Purkinje cell (primary cell): ENCODE measurements around the gene SGCB. TPM values are rescaled to one million over a fixed set of nuclear protein-coding genes. Genes with fewer than 3 reads are reported as not detected.

Experiments used
- polyA plus RNA-seq: library from polyadenylated mRNA; unstranded; fragments of >200 nt; fragmentation: Nextera tagmentation; gene quantifications from 2 replicates; pipeline ENCODE4 v1.2.1, GENCODE V29; 2014

SGCB gene
- polyA plus RNA-seq, result 43.5 and 61.6 TPM in 2 replicates

GRCh38 chr4:52038103-52038912 is at the start of gene SGCB:
Gene SGCB (minus strand): TSS chr4:52038299. CDS start chr4:52038259, 40 bp downstream.

DNA sequence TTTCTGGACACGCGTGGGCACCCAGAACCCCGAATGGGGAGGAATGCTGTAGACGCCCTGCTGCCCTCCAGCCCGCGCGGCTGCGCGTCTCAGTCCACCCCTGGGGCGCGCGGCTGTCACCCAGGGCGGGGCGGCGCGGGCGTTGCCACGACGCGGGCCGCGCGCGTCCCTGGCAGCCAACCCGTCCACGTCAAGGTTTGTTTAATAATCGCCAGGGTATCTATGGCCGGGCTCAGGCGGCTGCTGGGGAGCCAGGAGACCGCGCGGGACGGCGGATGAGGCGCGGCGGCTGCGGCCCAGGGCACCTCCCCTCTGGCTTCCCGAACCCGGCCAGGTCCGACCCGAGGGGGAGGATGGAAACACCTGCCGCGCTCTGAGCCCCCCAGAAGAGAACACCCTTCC is 13.1 kb upstream of the SGCB start, which contains the start of gene SPATA18:
Gene SPATA18 (plus strand): TSS at position 92 of the 402 bp plus-strand sequence. CDS start 401 bp downstream, outside the sequence.

DNA sequence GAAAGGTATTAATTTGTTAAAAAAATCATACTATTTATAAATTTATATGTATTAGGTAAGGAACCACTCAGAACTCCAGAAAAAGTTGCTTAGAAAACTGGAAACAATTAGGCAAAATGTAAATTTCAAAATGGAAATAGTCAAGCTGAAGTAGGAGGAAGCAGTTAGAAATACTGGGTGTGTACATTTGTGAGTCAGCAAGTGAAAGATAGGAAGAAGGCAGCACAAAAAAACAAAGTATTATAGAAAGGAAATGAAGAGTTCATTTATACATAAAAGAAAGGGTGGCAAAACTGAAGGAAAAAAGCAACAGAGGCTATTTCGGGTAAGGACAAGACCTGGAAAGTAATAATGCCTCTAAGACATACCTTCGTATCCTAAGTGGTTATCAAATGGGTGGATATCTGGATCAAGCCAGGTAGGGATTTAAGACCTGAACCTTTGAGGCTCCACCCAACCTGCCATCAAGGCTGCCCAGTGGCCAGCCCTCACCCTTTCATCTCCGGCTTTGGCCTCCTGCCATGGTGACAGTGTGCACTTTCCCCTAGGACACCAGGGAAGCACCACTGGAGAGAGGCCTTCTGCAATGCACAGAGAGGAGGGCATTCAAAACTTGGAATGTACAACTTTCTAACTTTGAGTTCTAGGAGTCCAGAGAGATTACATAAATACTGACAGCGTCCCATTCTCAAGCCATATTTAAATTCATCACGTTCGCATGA is 18.0 kb downstream of the SGCB start, which contains the start of gene LRRC66:
Gene LRRC66 (minus strand): TSS at position 428 of the 722 bp plus-strand sequence. CDS start 2,750 bp downstream, outside the sequence.

Other genes with a start within 250 kb of the SGCB start
- gene DCUN1D4, start 195.1 kb downstream of the SGCB start, polyA plus RNA-seq, result 17.1 and 26.0 TPM in 2 replicates
- gene LRRC66, start 17.9 kb downstream of the SGCB start, polyA plus RNA-seq, result 1.3 and 1.8 TPM in 2 replicates
- gene SPATA18, start 13.0 kb upstream of the SGCB start, polyA plus RNA-seq, result not detected in 2 replicates